NB4 (cell line): ENCODE data around the gene TMCO1.

Experiments
- CTCF ChIP-seq: IDR thresholded peaks from one replicate; pipeline ENCODE4 v1.5.1; 2012; ENCODE audit warnings: low read depth, low read length
- MAX ChIP-seq: IDR thresholded peaks from 2 replicates; pipeline ENCODE4 v1.6.1; 2011; ENCODE audit warnings: low read depth, low read length
- POLR2A ChIP-seq: IDR thresholded peaks from 2 replicates; pipeline ENCODE4 v1.6.1; 2011; ENCODE audit warnings: mild to moderate bottlenecking; ENCODE audit not compliant: insufficient read length; ENCODE audit errors: extremely low read depth

- no peak for TF ChIP-seq POLR2A
- no peak for TF ChIP-seq CTCF
- TF ChIP-seq MAX, result no peak
Measured at GRCh38 chr1:165695031-165695430, 73.6 kb downstream of the TMCO1 start.
